T-helper 17 cell (primary cell): ENCODE data around the gene MATK. TPM values are rescaled to one million over a fixed set of nuclear protein-coding genes. Genes with fewer than 3 reads are reported as not detected.
A peak's percentile ranks its signal among the peaks of the same experiment; 100 is the strongest.
"Not testable (repeated sequence)": the region's sequence is repeated elsewhere in the genome, so short reads cannot be mapped to it uniquely, and the experiment has no call there.

Source experiments
- ATAC-seq: fragments of 150-1000 bp; cut with Tn5 transposase; 2 replicates; pipeline ENCODE4 v1.10.0; 2021; ENCODE audit warnings: mild to moderate bottlenecking, moderate library complexity
- DNase-seq, 3 donors: peaks; one replicate each; pipeline versions ENCODE4 v3.0.0 to v3.0.0-alpha.2; 2020 to 2021
- H3K9me3 ChIP-seq: one replicate; pipeline ENCODE4 v1.7.0; 2013; ENCODE audit warnings: low read length, mild to moderate bottlenecking; ENCODE audit not compliant: control insufficient read depth, poor library complexity, severe bottlenecking
- H3K27ac Mint-ChIP-seq: one replicate; pipeline ENCODE4 v1.8.0; 2022; ENCODE audit warnings: mild to moderate bottlenecking, moderate library complexity, mixed read lengths
- H3K27me3 Mint-ChIP-seq: one replicate; pipeline ENCODE4 v1.8.0; 2022; ENCODE audit warnings: mixed read lengths
- H3K36me3 Mint-ChIP-seq: one replicate; pipeline ENCODE4 v1.8.0; 2022; ENCODE audit warnings: low read depth, mixed read lengths
- H3K4me1 Mint-ChIP-seq: one replicate; pipeline ENCODE4 v1.8.0; 2022; ENCODE audit warnings: mild to moderate bottlenecking, mixed read lengths
- H3K4me3 Mint-ChIP-seq: one replicate; pipeline ENCODE4 v1.8.0; 2022; ENCODE audit warnings: mild to moderate bottlenecking, moderate library complexity, mixed read lengths
- total RNA-seq, 4 donors: library from RNA in 2 of 4; stranded (reverse) in 2 of 4; gene quantifications; one replicate each; pipeline ENCODE4 v1.2.3 and lab custom pipeline; 2022 to 2026

The MATK gene
- total RNA-seq, 2 donors from 2014 or later: 10.0 to 13.3 TPM

- Mint-ChIP-seq H3K4me3 (no peak overlapping the region), H3K27me3 (peaks cover 10% of the 10 kb centered on the region), H3K36me3 (no peaks in the 10 kb centered on the region), H3K4me1 (peaks cover 12% of the 10 kb centered on the region), H3K27ac (no peak overlapping the region)
- no peaks in the 10 kb centered on the region for H3K9me3 ChIP-seq
- ATAC-seq (no peak), DNase-seq (no peak)
Measured at GRCh38 chr19:3822683-3823349, 36.6 kb upstream of the MATK start.

DNA sequence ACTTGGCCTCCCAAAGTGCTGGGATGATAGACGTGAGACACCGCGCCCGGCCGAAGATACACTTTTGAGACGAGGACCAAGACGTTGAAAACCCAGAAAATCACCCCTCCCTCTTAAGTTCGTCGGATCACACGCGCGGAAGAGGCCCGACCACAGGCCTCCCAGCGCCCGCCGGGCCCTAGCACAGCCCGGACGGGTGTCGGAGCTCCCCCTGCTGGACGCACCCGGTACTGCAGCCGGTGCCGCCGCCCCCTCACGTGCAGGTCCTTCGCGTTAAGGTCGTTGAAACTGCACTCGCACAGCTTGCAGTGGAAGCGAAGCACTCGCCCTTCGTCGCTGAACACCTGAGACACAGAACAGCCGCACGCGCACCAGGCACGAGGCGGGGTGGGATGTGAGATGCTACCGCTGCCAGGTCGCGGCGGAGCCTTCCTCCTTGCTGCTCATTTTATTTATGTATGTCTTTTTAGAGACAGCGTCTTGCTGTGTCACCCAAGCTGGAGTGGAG is 35.7 kb upstream of the MATK start:
- H3K36me3 Mint-ChIP-seq: no peaks in the 10 kb centered on the region
- H3K4me1 Mint-ChIP-seq: peaks cover 13% of the 10 kb centered on the region
- DNase-seq (peak; percentile 75 to 95 (median 78)), ATAC-seq (peak; percentile 99)
- peak overlapping the region; percentile 56 for H3K27ac Mint-ChIP-seq
- peaks cover 10% of the 10 kb centered on the region for H3K27me3 Mint-ChIP-seq
- peak overlapping the region; percentile 81 for H3K4me3 Mint-ChIP-seq
- H3K9me3 ChIP-seq: no peaks in the 10 kb centered on the region

DNA sequence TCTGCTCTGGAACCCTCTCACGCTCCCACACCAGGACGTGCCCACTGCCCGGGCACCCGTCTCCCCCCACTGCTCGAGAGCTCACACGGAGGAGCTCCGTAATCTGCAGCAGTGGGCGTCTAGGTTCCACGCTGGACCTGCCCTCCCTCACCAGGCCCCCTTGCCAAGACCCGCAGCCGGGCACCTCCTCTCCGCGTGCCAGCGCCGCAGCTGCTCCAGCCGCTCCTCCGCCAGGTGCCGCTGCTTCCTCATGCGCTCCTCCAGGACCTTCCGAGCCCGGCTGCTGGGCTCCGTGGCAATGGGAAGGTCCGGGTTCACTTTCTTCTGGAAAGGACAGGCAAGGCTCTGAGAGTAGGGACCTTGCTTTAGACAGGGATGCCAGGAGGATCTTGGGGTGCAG is 35.0 kb upstream of the MATK start:
- peaks cover 6% of the 10 kb centered on the region for H3K27me3 Mint-ChIP-seq
- no peak for DNase-seq
- ATAC-seq: no peak
- H3K36me3 Mint-ChIP-seq: no peaks in the 10 kb centered on the region
- H3K27ac Mint-ChIP-seq: no peak overlapping the region
- peaks cover 13% of the 10 kb centered on the region for H3K4me1 Mint-ChIP-seq
- H3K4me3 Mint-ChIP-seq: no peak overlapping the region
- no peaks in the 10 kb centered on the region for H3K9me3 ChIP-seq

- no peaks in the 10 kb centered on the region for H3K9me3 ChIP-seq
- H3K36me3 Mint-ChIP-seq: no peaks in the 10 kb centered on the region
- H3K27ac Mint-ChIP-seq: no peak overlapping the region
- DNase-seq: no peak
- no peak for ATAC-seq
- H3K4me1 Mint-ChIP-seq: peaks cover 13% of the 10 kb centered on the region
- H3K27me3 Mint-ChIP-seq: no peaks in the 10 kb centered on the region
- no peak overlapping the region for H3K4me3 Mint-ChIP-seq
Measured at GRCh38 chr19:3819989-3820388, 33.8 kb upstream of the MATK start.

DNA sequence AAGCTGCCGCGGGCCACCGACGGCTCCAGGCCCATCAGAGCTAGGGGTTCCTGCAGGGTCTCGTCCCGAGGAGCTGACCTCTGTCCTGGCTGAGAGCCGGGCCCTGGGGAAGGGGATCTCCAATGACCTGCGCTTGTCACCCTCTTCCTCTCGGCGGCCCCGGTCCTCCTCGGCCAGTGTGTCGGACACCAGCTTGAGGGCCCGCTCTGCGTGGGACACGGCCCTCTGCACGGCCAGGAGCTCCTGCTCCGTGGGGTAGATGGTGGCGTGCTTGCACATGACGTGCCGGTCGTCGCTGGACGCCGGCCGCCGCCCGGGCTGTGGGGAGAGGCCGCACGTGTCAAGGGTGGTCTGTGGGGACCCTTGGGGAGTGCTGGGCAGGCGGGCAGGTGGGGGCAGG is 32.7 kb upstream of the MATK start:
- H3K27ac Mint-ChIP-seq: no peak overlapping the region
- DNase-seq: no peak
- H3K36me3 Mint-ChIP-seq: no peaks in the 10 kb centered on the region
- ATAC-seq: no peak
- no peaks in the 10 kb centered on the region for H3K9me3 ChIP-seq
- no peak overlapping the region for H3K4me3 Mint-ChIP-seq
- peaks cover 19% of the 10 kb centered on the region for H3K4me1 Mint-ChIP-seq
- no peaks in the 10 kb centered on the region for H3K27me3 Mint-ChIP-seq

DNA sequence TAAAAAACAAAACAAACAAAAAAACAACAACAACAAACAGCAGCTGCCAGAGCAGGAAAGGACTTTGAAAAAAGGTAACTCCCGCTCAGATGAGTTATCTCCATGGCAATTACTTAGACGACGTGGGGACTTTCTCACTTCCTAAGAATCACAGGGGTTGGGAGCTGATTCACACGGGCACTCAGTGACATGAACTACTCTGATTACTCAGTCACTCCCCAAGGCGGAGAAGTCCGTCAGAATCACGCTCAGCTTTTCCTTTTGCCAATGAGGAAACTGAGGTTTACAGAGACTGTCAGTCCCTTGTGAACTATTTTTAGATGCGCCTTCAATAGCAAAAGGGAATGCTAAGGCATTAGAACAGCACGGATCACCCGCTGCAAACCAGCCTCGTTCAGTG is 32.3 kb upstream of the MATK start:
- Mint-ChIP-seq H3K4me1 (peaks cover 22% of the 10 kb centered on the region), H3K36me3 (no peaks in the 10 kb centered on the region), H3K27me3 (no peaks in the 10 kb centered on the region), H3K27ac (no peak overlapping the region), H3K4me3 (no peak overlapping the region)
- ATAC-seq: no peak
- no peaks in the 10 kb centered on the region for H3K9me3 ChIP-seq
- DNase-seq: no peak

DNA sequence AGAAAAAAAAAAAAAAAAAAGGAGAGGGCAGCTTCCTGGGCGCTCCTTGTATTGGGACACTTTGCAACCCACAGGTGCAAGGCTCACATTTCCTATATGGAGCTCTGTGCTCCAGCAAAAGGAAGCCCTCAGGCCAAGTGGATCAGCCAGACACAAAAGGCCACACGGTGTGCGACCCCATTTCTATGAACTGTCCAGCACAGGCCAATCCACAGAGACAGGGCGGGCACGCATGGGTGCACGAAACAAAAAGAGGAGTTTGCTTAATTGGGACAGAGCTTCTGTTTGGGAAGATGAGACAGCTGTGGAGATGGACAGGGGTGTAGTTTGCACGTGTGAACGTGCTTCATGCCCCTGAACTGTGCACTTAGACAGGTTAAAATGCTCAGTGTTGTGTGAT is 31.6 kb upstream of the MATK start:
- Mint-ChIP-seq H3K4me1 (peaks cover 27% of the 10 kb centered on the region), H3K4me3 (no peak overlapping the region), H3K27ac (no peak overlapping the region)

DNA sequence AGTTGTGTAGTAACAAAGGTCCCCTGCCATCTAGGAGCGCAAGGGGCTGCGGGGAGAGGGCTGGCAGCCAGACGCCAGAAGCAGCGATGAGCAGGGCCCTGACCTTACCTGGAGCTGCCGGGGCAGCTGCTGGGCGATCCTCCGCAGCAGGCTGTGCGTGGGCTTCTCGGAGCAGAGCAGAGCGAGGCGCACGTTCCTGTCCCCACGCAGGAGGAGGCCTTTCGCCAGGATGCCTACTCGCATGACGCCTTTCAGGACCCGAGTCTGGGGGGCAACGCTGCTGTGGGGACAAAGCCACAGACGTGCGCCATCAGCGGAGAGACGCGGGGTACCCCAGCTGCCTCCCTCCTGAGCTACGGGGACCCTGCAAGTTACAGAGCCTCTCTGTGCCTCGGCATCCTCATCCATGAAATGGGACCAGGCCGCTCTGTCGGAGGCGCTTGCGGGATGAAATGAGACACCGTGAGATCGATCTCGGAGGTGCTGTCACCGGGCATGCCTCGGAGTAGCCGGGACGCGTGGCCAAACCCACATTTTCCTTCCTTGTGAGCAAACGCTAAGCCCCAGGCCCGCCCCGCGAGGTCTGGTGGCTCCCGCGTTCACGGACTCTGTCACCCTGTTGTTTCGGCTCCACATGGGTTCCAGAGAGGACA is 30.5 kb upstream of the MATK start:
- Mint-ChIP-seq H3K27me3 (no peaks in the 10 kb centered on the region), H3K4me3 (no peak overlapping the region), H3K4me1 (peaks cover 27% of the 10 kb centered on the region), H3K36me3 (no peaks in the 10 kb centered on the region), H3K27ac (no peak overlapping the region)
- no peak for DNase-seq
- H3K9me3 ChIP-seq: no peaks in the 10 kb centered on the region
- no peak for ATAC-seq

More for the DNA sequence above, 31.6 kb upstream of the MATK start:
- no peaks in the 10 kb centered on the region for H3K9me3 ChIP-seq
- ATAC-seq (no peak), DNase-seq (no peak)
- H3K36me3 Mint-ChIP-seq: no peaks in the 10 kb centered on the region
- H3K27me3 Mint-ChIP-seq: no peaks in the 10 kb centered on the region

DNA sequence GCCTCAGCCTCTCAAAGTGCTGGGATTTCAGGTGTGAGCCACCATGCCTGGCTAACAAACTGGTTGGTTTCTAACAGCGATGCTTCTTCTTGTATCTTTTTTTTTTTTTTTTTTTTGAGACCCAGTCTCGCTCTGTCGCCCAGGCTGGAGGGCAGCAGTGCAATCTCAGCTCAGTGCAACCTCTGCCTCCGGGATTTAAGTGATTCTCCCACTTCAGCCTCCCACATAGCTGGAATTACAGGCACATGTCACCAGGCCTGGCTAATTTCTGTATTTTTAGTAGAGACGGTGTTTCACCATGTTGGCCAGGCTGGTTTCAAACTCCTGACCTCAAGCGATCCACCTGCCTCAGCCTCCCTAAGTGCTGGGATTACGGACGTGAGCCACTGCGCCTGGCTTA is 30.0 kb upstream of the MATK start:
- H3K4me3 Mint-ChIP-seq, H3K9me3 ChIP-seq, DNase-seq, H3K27ac Mint-ChIP-seq, ATAC-seq, H3K27me3 Mint-ChIP-seq, H3K36me3 Mint-ChIP-seq: not testable (repeated sequence)
- peaks cover 26% of the 10 kb centered on the region for H3K4me1 Mint-ChIP-seq

- DNase-seq (no peak), ATAC-seq (no peak)
- H3K9me3 ChIP-seq: no peaks in the 10 kb centered on the region
- Mint-ChIP-seq H3K36me3 (no peaks in the 10 kb centered on the region), H3K4me3 (peak overlapping the region; percentile 36), H3K27me3 (no peaks in the 10 kb centered on the region), H3K27ac (peak overlapping the region; percentile 9), H3K4me1 (peaks cover 26% of the 10 kb centered on the region)
Measured at GRCh38 chr19:3814648-3815047, 28.5 kb upstream of the MATK start.

GRCh38 chr19:3813473-3814392 is 27.6 kb upstream of the MATK start:
- Mint-ChIP-seq H3K36me3 (no peaks in the 10 kb centered on the region), H3K27ac (peak overlapping the region; percentile 9), H3K4me1 (peaks cover 26% of the 10 kb centered on the region), H3K4me3 (peak overlapping the region; percentile 47), H3K27me3 (no peaks in the 10 kb centered on the region)
- no peak for DNase-seq
- H3K9me3 ChIP-seq: no peaks in the 10 kb centered on the region
- no peak for ATAC-seq

DNA sequence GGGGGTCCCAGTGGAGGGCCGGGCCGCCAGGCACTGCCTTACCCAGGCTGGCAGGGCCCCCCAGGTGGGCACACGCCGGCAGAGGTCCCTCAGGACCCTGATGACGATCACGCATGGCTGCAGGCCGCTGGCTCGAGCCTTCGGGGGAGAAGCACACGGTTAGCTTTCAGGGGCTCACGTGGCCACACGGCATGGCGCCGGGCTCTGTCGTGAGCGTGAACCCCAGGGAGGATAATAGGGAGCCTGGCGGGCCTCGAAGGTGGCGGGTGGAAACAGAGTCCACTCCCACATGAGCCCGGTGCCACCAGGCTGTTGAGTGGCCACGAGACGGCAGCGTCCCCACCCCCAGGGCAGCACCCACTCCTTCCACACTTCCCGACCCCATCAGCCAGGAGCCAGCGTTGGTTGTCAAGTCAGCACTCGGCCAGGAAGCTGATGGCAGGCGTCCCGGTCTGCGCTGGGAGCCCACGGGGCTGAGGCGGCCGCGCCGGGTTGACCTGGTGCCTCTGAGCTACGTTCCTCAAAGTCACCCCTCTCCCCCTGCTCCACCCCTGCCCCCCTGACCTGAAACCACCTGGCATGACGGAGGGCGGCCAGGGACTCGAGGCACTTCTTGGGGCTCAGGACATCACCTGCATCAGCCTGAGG is 24.7 kb upstream of the MATK start:
- H3K36me3 Mint-ChIP-seq: no peaks in the 10 kb centered on the region
- H3K9me3 ChIP-seq: no peaks in the 10 kb centered on the region
- no peak for DNase-seq
- H3K27me3 Mint-ChIP-seq: no peaks in the 10 kb centered on the region
- H3K27ac Mint-ChIP-seq: no peak overlapping the region
- ATAC-seq: no peak
- H3K4me3 Mint-ChIP-seq: no peak overlapping the region
- H3K4me1 Mint-ChIP-seq: peaks cover 22% of the 10 kb centered on the region
